GM19438 (cell line): ENCODE measurements around the gene BRINP2.

Experiments
- ATAC-seq: cut with Tn5 transposase; IDR thresholded peaks from one replicate; pipeline ENCODE4 v1.9.1; 2021; ENCODE audit warnings: low read depth; ENCODE audit not compliant: unreplicated experiment

BRINP2 gene

GRCh38 chr1:177256153-177257075 is 85.7 kb downstream of the BRINP2 start:
- ATAC-seq: no peak

- no peak for ATAC-seq
These were observed 86.4 kb downstream of the BRINP2 start for GRCh38 chr1:177257128-177257527.

GRCh38 chr1:177257576-177257975 is 86.8 kb downstream of the BRINP2 start:
- ATAC-seq: no peak

- no peak for ATAC-seq
These were observed 100.1 kb downstream of the BRINP2 start for GRCh38 chr1:177270863-177271262.

GRCh38 chr1:177273141-177273540 is 102.4 kb downstream of the BRINP2 start:
- ATAC-seq: no peak

- ATAC-seq: no peak
These were observed 104.0 kb downstream of the BRINP2 start for GRCh38 chr1:177274687-177275211.

- ATAC-seq: no peak
These were observed 105.0 kb downstream of the BRINP2 start for GRCh38 chr1:177275736-177276135.

GRCh38 chr1:177278626-177279390 is 108.0 kb downstream of the BRINP2 start:
- ATAC-seq: no peak

- ATAC-seq: no peak
These were observed 111.1 kb downstream of the BRINP2 start for GRCh38 chr1:177281901-177282300.

GRCh38 chr1:177282976-177283375 is 112.2 kb downstream of the BRINP2 start:
- no peak for ATAC-seq

GRCh38 chr1:177283380-177283779 is 112.6 kb downstream of the BRINP2 start:
- no peak for ATAC-seq

- no peak for ATAC-seq
These were observed 115.6 kb downstream of the BRINP2 start for GRCh38 chr1:177286396-177286795.

- no peak for ATAC-seq
These were observed 116.5 kb downstream of the BRINP2 start for GRCh38 chr1:177287270-177287669.

- ATAC-seq: no peak
These were observed 117.2 kb downstream of the BRINP2 start for GRCh38 chr1:177287994-177288393.

GRCh38 chr1:177289532-177289931 is 118.8 kb downstream of the BRINP2 start:
- ATAC-seq: no peak

GRCh38 chr1:177300431-177300830 is 129.7 kb downstream of the BRINP2 start:
- ATAC-seq: no peak

- ATAC-seq: no peak
These were observed 130.8 kb downstream of the BRINP2 start for GRCh38 chr1:177301425-177302124.

- ATAC-seq: no peak
These were observed 131.7 kb downstream of the BRINP2 start for GRCh38 chr1:177302357-177303044.

GRCh38 chr1:177305040-177306018 is 134.6 kb downstream of the BRINP2 start:
- ATAC-seq: no peak
